ENCODE results near the gene DCAF6. TPM values are rescaled to one million over a fixed set of nuclear protein-coding genes. Genes with fewer than 3 reads are reported as not detected.
"Not testable (repeated sequence)": the region's sequence is repeated elsewhere in the genome, so short reads cannot be mapped to it uniquely, and the experiment has no call there.

Gene DCAF6
- total RNA-seq, 1 experiment from 2014 or later, result 75.1 TPM

DNA sequence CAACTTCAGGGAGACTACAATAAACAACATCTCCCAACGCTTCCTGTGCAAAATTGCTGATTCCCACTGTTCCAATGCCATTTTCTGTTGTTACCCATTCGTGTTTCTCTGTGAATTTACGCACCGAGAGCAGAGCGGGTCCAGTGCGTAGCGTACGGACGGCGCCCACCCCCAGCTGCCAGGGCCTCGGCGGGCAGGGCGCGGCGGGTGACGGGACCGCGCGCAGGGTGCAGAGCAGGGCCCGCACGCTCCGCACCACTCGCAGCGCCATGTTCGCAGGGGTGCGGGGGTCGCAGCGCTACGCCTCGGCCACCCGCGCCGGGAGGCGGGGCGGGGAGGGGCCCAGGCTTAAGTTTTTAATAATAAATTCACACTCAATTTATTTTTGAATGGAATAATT lies 119.7 kb downstream of the DCAF6 start:
- DNase-seq (ENCODE audit: low read depth); in situ Hi-C loops (cut with HindIII; ENCODE audit: low pct_unique_long_range_greater_than_20kb, low sequenced_read_pairs): not testable (repeated sequence)

DNA sequence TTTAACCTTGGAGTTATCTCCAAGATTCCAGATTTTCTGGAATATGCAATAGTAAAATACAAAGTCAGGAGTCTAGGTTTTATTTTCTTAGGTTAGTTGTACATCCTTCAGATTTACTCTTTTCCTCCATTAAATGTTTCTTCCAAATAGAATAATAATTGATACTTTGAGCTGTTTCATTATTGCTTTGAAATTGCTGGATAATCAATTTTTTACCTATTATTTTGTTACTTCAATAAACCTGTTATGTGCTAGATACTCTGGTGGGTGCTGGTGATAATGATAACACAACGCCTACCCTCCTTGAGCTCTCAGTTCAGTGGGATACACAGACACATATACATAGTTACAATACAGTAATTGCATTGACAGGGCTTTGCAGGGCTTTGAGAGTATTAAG lies 120.9 kb downstream of the DCAF6 start:
- in situ Hi-C loops (cut with HindIII; ENCODE audit: low pct_unique_long_range_greater_than_20kb, low sequenced_read_pairs), result no loop called here
- DNase-seq (ENCODE audit: low read depth), result no peak

DNA sequence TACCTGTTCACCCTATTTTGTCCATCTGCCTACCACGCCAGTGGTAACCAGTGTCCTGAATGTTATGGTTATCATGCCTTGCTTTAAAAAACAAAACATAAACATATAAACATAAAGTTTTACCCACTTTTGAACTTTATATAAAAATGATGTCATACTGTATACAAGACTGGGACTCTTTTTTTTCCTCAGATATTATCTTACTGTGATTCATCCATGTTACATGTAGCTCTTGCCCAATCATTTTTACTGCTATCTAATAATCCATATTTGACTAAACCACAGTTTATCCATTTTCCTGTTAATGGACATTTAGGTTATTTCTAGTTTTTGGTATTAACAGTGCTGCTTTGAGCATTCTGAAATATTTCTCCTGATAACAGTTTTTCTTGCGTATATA lies 121.4 kb downstream of the DCAF6 start:
- in situ Hi-C loops (cut with HindIII; ENCODE audit: low pct_unique_long_range_greater_than_20kb, low sequenced_read_pairs), result no loop called here
- DNase-seq (ENCODE audit: low read depth), result no peak

- no peak for DNase-seq (ENCODE audit: low read depth)
- in situ Hi-C loops (cut with HindIII; ENCODE audit: low pct_unique_long_range_greater_than_20kb, low sequenced_read_pairs), result no loop called here
These were observed 127.7 kb downstream of the DCAF6 start for GRCh38 chr1:168064216-168064615.

DNA sequence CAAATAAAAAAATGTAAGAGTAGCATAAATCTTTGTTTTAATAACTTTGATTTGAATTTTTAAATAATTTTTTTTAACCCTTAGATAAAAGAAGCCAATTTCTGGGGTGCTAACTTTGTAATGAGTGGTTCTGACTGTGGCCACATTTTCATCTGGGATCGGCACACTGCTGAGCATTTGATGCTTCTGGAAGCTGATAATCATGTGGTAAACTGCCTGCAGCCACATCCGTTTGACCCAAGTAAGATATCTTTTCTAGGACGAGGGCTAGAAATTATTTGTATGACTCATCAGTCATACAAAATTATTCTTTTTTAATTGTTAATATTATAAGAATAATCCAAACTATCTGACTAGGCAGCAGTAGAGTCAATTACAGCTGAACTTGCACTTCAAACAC lies 129.0 kb downstream of the DCAF6 start:
- DNase-seq (ENCODE audit: low read depth), result no peak
- in situ Hi-C loops (cut with HindIII; ENCODE audit: low pct_unique_long_range_greater_than_20kb, low sequenced_read_pairs), result no loop called here

DNA sequence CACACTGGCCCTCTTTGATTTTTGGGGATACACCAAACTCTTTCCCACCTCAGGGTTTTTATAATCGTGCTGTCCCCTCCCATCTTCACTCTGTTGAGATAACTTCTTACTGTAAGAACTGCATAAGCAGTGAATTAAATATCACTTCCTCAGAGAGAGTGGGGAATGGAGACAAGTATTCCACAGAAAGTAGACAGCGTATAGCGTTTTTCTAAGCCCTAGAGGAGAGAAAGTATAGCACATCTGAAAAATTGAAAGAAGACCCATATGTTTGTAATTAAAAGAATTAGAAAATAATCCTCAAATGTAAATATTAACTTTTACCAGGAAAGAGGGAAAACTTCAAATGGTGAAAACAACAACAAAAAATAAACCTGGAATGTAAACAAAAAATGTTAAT lies 132.9 kb downstream of the DCAF6 start:
- in situ Hi-C loops (cut with HindIII; ENCODE audit: low pct_unique_long_range_greater_than_20kb, low sequenced_read_pairs), result no loop called here
- no peak for DNase-seq (ENCODE audit: low read depth)

GRCh38 chr1:168079761-168080160 lies 143.3 kb downstream of the DCAF6 start:
- DNase-seq (ENCODE audit: low read depth), result no peak
- in situ Hi-C loops (cut with HindIII; ENCODE audit: low pct_unique_long_range_greater_than_20kb, low sequenced_read_pairs), result no loop called here

DNA sequence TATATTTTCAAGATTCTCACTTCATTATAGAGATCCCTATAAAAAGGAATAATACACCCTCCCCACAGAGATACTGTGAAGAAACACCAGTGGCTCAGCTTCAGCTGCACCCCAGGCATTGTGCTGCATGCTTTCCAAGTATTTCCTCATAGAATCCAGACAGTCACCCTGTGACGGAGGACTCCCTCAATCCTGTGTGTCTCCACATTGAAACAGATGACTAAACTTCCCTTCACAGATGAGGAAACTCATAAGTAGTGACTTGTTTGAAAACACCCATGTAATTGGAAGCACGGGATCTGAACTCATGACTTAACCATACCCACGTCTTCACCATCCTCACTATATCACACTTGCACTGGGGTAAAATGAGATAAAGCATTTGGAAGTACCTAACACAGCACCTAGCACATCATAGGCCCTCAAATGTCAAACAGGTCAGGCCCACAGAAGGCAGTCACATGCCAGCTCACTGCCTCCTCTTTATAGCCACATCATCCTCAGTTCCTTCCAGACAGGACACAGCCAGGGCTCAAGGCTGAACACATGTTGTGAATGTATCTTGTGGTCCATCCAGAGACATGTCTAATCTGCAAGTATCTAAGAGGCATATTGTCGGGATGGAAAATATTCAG lies 145.0 kb downstream of the DCAF6 start:
- no peak for DNase-seq (ENCODE audit: low read depth)
- in situ Hi-C loops (cut with HindIII; ENCODE audit: low pct_unique_long_range_greater_than_20kb, low sequenced_read_pairs), result no loop called here

- in situ Hi-C loops (cut with HindIII; ENCODE audit: low pct_unique_long_range_greater_than_20kb, low sequenced_read_pairs), result no loop called here
These were observed 145.8 kb downstream of the DCAF6 start for GRCh38 chr1:168082008-168082876.

GRCh38 chr1:168083456-168084325 lies 147.2 kb downstream of the DCAF6 start:
- in situ Hi-C loops (cut with HindIII; ENCODE audit: low pct_unique_long_range_greater_than_20kb, low sequenced_read_pairs), result no loop called here
- DNase-seq (ENCODE audit: low read depth), result no peak

More at GRCh38 chr1:168082008-168082876, 145.8 kb downstream of the DCAF6 start:
- peak; percentile 65 for DNase-seq (ENCODE audit: low read depth)

DNA sequence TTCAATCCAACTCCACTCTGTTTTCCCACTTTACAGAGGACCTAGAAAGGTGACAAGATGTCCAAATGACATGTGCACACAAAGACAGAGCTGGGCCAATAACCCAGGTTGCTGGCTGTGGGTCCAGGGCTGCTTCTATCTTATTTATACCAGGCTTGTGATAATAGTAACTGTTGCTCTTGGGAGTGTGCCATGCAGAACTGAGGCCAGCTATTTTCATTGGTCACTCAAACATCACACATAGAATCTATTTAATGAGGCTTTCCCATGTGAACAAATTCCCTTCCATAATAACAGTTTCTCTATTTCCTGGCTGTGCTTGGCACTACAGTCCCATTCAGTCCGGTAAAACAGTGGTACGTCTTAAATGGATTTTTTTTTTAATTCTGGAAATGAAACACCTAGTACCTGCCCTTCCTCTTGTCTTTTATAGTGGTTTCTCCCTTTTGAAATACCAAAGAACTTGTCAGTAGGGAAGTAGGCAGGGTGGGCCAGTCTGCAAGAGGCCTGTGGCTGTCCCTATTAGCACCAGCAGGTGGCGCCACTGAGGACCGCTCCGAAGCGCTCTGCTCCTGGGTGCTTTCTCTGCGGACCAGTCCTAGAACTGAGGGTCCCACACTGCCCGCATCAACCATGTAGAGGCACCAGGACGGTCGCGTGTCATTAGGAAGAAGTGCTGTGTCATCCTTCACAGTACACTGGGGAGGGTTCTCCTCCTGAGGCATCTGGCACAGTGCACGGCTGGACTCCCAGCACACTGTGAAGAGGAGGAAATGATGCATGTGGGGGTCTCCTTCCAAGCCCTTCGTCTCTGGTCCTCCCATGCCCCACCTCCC lies 148.1 kb downstream of the DCAF6 start:
- in situ Hi-C loops (cut with HindIII; ENCODE audit: low pct_unique_long_range_greater_than_20kb, low sequenced_read_pairs), result no loop called here
- DNase-seq (ENCODE audit: low read depth), result no peak

DNA sequence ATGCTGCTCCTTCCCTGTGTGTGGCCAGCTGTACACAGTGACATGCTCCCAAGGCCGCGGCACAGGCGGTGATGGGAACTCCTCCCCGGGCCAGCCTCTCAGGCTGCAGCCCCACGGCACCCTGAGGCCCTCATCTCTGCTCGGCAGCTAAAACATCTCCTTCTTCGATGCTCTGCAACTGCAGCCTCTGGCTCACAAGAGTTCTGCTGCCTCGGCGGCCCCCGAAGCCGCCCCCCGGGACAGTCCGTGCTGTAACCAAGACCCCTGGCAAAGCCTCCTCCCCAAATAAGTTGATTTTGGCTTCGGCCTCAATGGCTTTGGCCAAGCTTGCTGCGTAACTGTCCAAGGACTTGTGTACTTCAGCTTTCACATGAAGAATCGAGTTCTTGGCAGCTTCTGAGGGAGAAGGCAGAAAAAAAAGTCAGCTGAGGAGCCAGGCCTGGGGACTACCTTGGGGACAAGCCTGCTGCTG lies 149.0 kb downstream of the DCAF6 start:
- DNase-seq (ENCODE audit: low read depth), result no peak
- in situ Hi-C loops (cut with HindIII; ENCODE audit: low pct_unique_long_range_greater_than_20kb, low sequenced_read_pairs), result no loop called here

DNA sequence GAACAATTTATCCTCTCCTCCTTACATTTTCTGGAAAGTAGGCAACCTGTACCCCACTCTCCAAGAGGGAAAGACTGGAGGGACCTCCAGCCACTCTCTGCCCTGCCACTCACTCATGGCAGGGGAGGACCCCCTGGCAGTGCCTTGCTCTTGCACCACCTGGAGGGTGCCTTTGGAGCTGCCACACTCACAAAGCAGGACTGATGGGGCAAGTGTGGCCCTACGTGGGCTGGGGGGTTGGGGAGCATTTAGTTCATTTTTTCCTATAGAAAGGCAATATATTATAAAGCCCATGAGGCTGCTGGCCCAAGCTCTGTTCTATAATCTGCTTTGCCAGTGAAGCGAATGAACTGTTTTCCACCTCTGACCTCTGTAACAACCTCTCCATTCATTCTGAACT lies 150.0 kb downstream of the DCAF6 start:
- in situ Hi-C loops (cut with HindIII; ENCODE audit: low pct_unique_long_range_greater_than_20kb, low sequenced_read_pairs), result no loop called here
- no peak for DNase-seq (ENCODE audit: low read depth)

GRCh38 chr1:168087696-168088095 lies 151.2 kb downstream of the DCAF6 start:
- no peak for DNase-seq (ENCODE audit: low read depth)
- in situ Hi-C loops (cut with HindIII; ENCODE audit: low pct_unique_long_range_greater_than_20kb, low sequenced_read_pairs), result no loop called here

- in situ Hi-C loops (cut with HindIII; ENCODE audit: low pct_unique_long_range_greater_than_20kb, low sequenced_read_pairs), result no loop called here
- no peak for DNase-seq (ENCODE audit: low read depth)
These were observed 152.2 kb downstream of the DCAF6 start for GRCh38 chr1:168088511-168089325.

DNA sequence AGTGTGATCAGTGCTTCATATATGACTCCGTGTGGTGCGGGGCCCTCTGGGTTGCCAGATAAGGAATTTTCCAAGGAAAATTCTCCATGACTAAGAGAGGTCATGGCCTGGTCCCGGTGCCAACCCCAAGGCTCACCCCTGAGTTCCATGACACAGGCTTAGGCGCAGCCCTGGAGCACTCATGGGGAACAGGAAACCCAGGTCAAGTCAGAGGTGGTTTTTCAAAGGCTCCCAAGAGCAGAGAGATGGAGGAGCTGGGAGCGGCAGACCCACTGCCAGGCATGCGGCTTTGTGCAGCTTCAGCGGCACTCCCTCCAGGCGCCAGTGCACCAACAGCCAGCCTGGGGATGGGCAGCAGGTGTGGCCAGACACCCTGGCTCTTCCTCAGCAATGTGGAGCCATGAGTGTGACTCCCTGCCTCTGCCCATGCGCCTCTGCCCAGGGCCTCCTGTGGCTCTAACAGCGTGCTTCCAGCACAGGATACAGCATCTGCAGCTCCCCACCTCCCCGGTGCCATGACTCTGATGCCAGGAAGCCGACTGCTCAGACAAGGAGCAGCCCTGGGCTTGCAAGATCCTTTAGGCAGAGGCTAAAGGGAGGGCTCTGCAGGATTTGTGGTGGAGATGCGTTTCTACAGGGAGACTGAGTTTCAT lies 153.0 kb downstream of the DCAF6 start:
- DNase-seq (ENCODE audit: low read depth), result no peak
- in situ Hi-C loops (cut with HindIII; ENCODE audit: low pct_unique_long_range_greater_than_20kb, low sequenced_read_pairs), result no loop called here

- in situ Hi-C loops (cut with HindIII; ENCODE audit: low pct_unique_long_range_greater_than_20kb, low sequenced_read_pairs), result no loop called here
- DNase-seq (ENCODE audit: low read depth), result no peak
These were observed 153.5 kb downstream of the DCAF6 start for GRCh38 chr1:168089979-168090337.

Data from Caki2 (cell line).